ENCODE results near the gene AKR1C4. TPM values are rescaled to one million over a fixed set of nuclear protein-coding genes. Genes with fewer than 3 reads are reported as not detected.

Gene AKR1C4
- total RNA-seq, 1 experiment from 2014 or later: not detected

- H3K36me3 Mint-ChIP-seq (ENCODE audit: insufficient read depth in 1 of 3, low read depth in 3 of 3): peaks cover 0 to 20% (median 0%) of the 10 kb centered on the region in 3 experiments; a peak in 4 of 7 replicates
- no peak overlapping the region for H3K27ac Mint-ChIP-seq
- TF ChIP-seq, protein P1, sequence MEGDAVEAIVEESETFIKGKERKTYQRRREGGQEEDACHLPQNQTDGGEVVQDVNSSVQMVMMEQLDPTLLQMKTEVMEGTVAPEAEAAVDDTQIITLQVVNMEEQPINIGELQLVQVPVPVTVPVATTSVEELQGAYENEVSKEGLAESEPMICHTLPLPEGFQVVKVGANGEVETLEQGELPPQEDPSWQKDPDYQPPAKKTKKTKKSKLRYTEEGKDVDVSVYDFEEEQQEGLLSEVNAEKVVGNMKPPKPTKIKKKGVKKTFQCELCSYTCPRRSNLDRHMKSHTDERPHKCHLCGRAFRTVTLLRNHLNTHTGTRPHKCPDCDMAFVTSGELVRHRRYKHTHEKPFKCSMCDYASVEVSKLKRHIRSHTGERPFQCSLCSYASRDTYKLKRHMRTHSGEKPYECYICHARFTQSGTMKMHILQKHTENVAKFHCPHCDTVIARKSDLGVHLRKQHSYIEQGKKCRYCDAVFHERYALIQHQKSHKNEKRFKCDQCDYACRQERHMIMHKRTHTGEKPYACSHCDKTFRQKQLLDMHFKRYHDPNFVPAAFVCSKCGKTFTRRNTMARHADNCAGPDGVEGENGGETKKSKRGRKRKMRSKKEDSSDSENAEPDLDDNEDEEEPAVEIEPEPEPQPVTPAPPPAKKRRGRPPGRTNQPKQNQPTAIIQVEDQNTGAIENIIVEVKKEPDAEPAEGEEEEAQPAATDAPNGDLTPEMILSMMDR (conservative IDR thresholded peaks at IDR 0.05): no peak
These were observed 37.5 kb upstream of the AKR1C4 start for GRCh38 chr10:5159126-5159525.

More at GRCh38 chr10:5159126-5159525, 37.5 kb upstream of the AKR1C4 start:
- peaks cover 13% of the 10 kb centered on the region for H3K27me3 Mint-ChIP-seq (ENCODE audit: low read depth)
- peaks cover 32% of the 10 kb centered on the region for H3K9me3 ChIP-seq (ENCODE audit: control insufficient read depth, low read depth, low read length)
- H3K14ac ChIP-seq (ENCODE audit: insufficient read depth, low read length): no peak overlapping the region
- no peak overlapping the region for H2AK5ac ChIP-seq (ENCODE audit: insufficient read length, low read length)
- no peak overlapping the region for H2BK12ac ChIP-seq (ENCODE audit: insufficient read length, low read depth, low read length)
- H3K18ac ChIP-seq (ENCODE audit: insufficient read length, low read depth, low read length): no peak overlapping the region
- H4K91ac ChIP-seq (ENCODE audit: insufficient read length, low read depth, low read length): no peak overlapping the region
- no peaks in the 10 kb centered on the region for H3K4me1 Mint-ChIP-seq
- DNase-seq: no peak
- H3K56ac ChIP-seq (ENCODE audit: insufficient read length, low read depth, low read length): no peak overlapping the region
- H3K27me3 ChIP-seq (ENCODE audit: insufficient read depth, low read length): no peaks in the 10 kb centered on the region
- no peak overlapping the region for H2AFZ ChIP-seq (ENCODE audit: low read length)
- no peaks in the 10 kb centered on the region for H3K79me1 ChIP-seq (ENCODE audit: insufficient read depth, low read depth, low read length, poor library complexity, severe bottlenecking)
- H3K27ac ChIP-seq (ENCODE audit: insufficient read length, low read depth, low read length): no peak overlapping the region
- H3K23ac ChIP-seq (ENCODE audit: insufficient read length, low read depth, low read length): no peak overlapping the region
- H3K23me2 ChIP-seq (ENCODE audit: insufficient read length, low read depth, low read length, poor library complexity, severe bottlenecking): no peaks in the 10 kb centered on the region
- H2BK15ac ChIP-seq (ENCODE audit: low read depth, low read length): no peak overlapping the region
- H4K20me1 ChIP-seq (ENCODE audit: control insufficient read depth, insufficient read depth, insufficient read length): no peaks in the 10 kb centered on the region
- H2BK20ac ChIP-seq (ENCODE audit: low read depth, low read length, poor library complexity, severe bottlenecking): no peak overlapping the region
- no peaks in the 10 kb centered on the region for H3K4me1 ChIP-seq (ENCODE audit: insufficient read depth, low read length)
- H3K4me2 ChIP-seq (ENCODE audit: insufficient read depth, insufficient read length, low read length): no peak overlapping the region
- H2BK120ac ChIP-seq (ENCODE audit: low read depth, low read length, poor library complexity, severe bottlenecking): no peak overlapping the region
- H3T11ph ChIP-seq (ENCODE audit: low read length): no peak overlapping the region
- no peak overlapping the region for H3K9ac ChIP-seq (ENCODE audit: extremely low read depth, insufficient read length, low read length)
- no peak overlapping the region for H3K4me3 Mint-ChIP-seq
- no peak overlapping the region for H2BK5ac ChIP-seq (ENCODE audit: insufficient read length, low read length)
- H3K9me3 Mint-ChIP-seq: peaks cover 78 to 89% of the 10 kb centered on the region in 2 experiments
- WGBS (ENCODE audit: extremely low coverage, insufficient read length, low lambda C conversion rate): no CpG with 5 or more reads among the region's 6 CpGs
- H3K79me2 ChIP-seq (ENCODE audit: insufficient read depth, low read length): no peaks in the 10 kb centered on the region
- H4K8ac ChIP-seq (replicated peaks; ENCODE audit: insufficient read length, low read depth, low read length): no peak overlapping the region
- no peak overlapping the region for H4K5ac ChIP-seq (ENCODE audit: insufficient read length, low read depth, low read length)
- no peak overlapping the region for H3K4ac ChIP-seq (ENCODE audit: low read depth, low read length)

Measured in H9 (cell line).